Measurements from ENCODE around the gene KIAA0753. TPM values are rescaled to one million over a fixed set of nuclear protein-coding genes. Genes with fewer than 3 reads are reported as not detected.
A peak's percentile ranks its signal among the peaks of the same experiment; 100 is the strongest.

KIAA0753 gene
- total and polyA plus RNA-seq, 9 donors = 12.1 to 32.3 (median 19.2) TPM

- no peak overlapping the region for H3K27ac ChIP-seq
These were observed 108.0 kb downstream of the KIAA0753 start for GRCh38 chr17:6532441-6532885.

GRCh38 chr17:6531575-6531974 lies 108.9 kb downstream of the KIAA0753 start:
- H3K9me3 ChIP-seq = no peaks in the 10 kb centered on the region
- peaks cover 1% of the 10 kb centered on the region for H3K4me1 ChIP-seq (ENCODE audit: insufficient read depth)
- no peaks in the 10 kb centered on the region for H3K27me3 ChIP-seq
- H3K36me3 ChIP-seq = no peaks in the 10 kb centered on the region
- intact Hi-C loops (cut with DNase I) = no loop called here
- H3K4me3 ChIP-seq = no peak overlapping the region
- H3K27ac ChIP-seq = no peak overlapping the region
- 82 to 95% (median 90%) methylated on average over 7 of the region's 7 CpGs for WGBS, 3 donors
- TF ChIP-seq EP300 (IDR thresholded peaks at IDR 0.05) (no peak), CTCF (IDR thresholded peaks at IDR 0.05) (no peak), POLR2A (IDR thresholded peaks at IDR 0.05) (no peak)
- DNase-seq = no peak

More at GRCh38 chr17:6532441-6532885, 108.0 kb downstream of the KIAA0753 start:
- TF ChIP-seq EP300 (IDR thresholded peaks at IDR 0.05) = no peak
- no peak for TF ChIP-seq POLR2A (IDR thresholded peaks at IDR 0.05)
- no peak for TF ChIP-seq CTCF (IDR thresholded peaks at IDR 0.05)
- no peaks in the 10 kb centered on the region for H3K36me3 ChIP-seq
- no peak overlapping the region for H3K4me3 ChIP-seq
- intact Hi-C loops (cut with DNase I) = no loop called here
- no peak for DNase-seq
- H3K9me3 ChIP-seq = no peaks in the 10 kb centered on the region
- WGBS, 3 donors = 71 to 93% (median 85%) methylated on average over 5 of the region's 5 CpGs
- peaks cover 1% of the 10 kb centered on the region for H3K4me1 ChIP-seq (ENCODE audit: insufficient read depth)
- no peaks in the 10 kb centered on the region for H3K27me3 ChIP-seq

GRCh38 chr17:6530324-6530920 lies 110.1 kb downstream of the KIAA0753 start:
- Histone ChIP-seq H3K4me1 (ENCODE audit: insufficient read depth) (peaks cover 1% of the 10 kb centered on the region), H3K27me3 (no peaks in the 10 kb centered on the region), H3K36me3 (no peaks in the 10 kb centered on the region), H3K4me3 (no peak overlapping the region), H3K27ac (no peak overlapping the region), H3K9me3 (no peaks in the 10 kb centered on the region)
- TF ChIP-seq POLR2A (IDR thresholded peaks at IDR 0.05) (no peak), CTCF (IDR thresholded peaks at IDR 0.05) (no peak), EP300 (IDR thresholded peaks at IDR 0.05) (no peak)
- no peak for DNase-seq
- WGBS, 3 donors = 88 to 95% (median 94%) methylated on average over 5 of the region's 5 CpGs
- intact Hi-C loops (cut with DNase I) = no loop called here

GRCh38 chr17:6528557-6528956 lies 112.0 kb downstream of the KIAA0753 start:
- Histone ChIP-seq H3K27me3 (no peaks in the 10 kb centered on the region), H3K27ac (no peak overlapping the region), H3K4me1 (ENCODE audit: insufficient read depth) (no peaks in the 10 kb centered on the region), H3K36me3 (no peaks in the 10 kb centered on the region), H3K9me3 (no peaks in the 10 kb centered on the region), H3K4me3 (no peak overlapping the region)
- intact Hi-C loops (cut with DNase I) = no loop called here
- DNase-seq = no peak
- TF ChIP-seq EP300 (IDR thresholded peaks at IDR 0.05) (no peak), POLR2A (IDR thresholded peaks at IDR 0.05) (no peak), CTCF (IDR thresholded peaks at IDR 0.05) (no peak)
- 52 to 53% (median 53%) methylated on average over 3 of the region's 3 CpGs for WGBS, 3 donors

Small RNAs within 50 kb of the gene (microRNA-seq; reads per million reads assigned to microRNA genes)
- 0 reads per million in 3 donors for gene MIR4520-1
- 0 reads per million in 3 donors for gene MIR4520-2

Small RNAs within 50 kb of the gene (small RNA-seq; reads per million reads assigned to genes)
- gene MIR4520-1 = not detected
- 1.3 reads per million, percentile 63 among the genes with 10 or more reads in this experiment for gene RNA5SP435

Other genes starting within 250 kb of the KIAA0753 start
- not detected for gene AIPL1, start 205.6 kb downstream of the KIAA0753 start, total RNA-seq
- not detected for gene AIPL1, start 205.6 kb downstream of the KIAA0753 start, polyA plus RNA-seq
- gene PIMREG, start 196.3 kb downstream of the KIAA0753 start, total RNA-seq = 1 to 10 TPM in 1 of 7 donors, under 1 TPM in 5, not detected in 1; 0.20 to 4.7 (median 0.73) TPM
- gene PIMREG, start 196.3 kb downstream of the KIAA0753 start, polyA plus RNA-seq = under 1 TPM; 0.58 to 0.78 TPM
- gene PITPNM3, start 84.2 kb downstream of the KIAA0753 start, total RNA-seq = 10 to 100 TPM; 10.0 to 68.7 (median 30.3) TPM
- 10 to 100 TPM; 10.3 to 12.8 TPM for gene PITPNM3, start 84.2 kb downstream of the KIAA0753 start, polyA plus RNA-seq
- 100 to 1,000 TPM in 2 of 7 donors, 10 to 100 TPM in 5; 19.0 to 104 (median 36.1) TPM for gene TXNDC17, start 349 bp upstream of the KIAA0753 start, total RNA-seq
- gene TXNDC17, start 349 bp upstream of the KIAA0753 start, polyA plus RNA-seq = 10 to 100 TPM; 44.9 to 61.9 TPM
- gene MED31, start 10.9 kb upstream of the KIAA0753 start, total RNA-seq = 10 to 100 TPM; 15.0 to 21.9 (median 19.0) TPM
- gene MED31, start 10.9 kb upstream of the KIAA0753 start, polyA plus RNA-seq = 10 to 100 TPM; 15.2 to 17.1 TPM
- gene C17orf100, start 11.1 kb upstream of the KIAA0753 start, total RNA-seq = 1 to 10 TPM in 6 of 7 donors, under 1 TPM in 1; 0.81 to 2.1 (median 1.6) TPM
- gene C17orf100, start 11.1 kb upstream of the KIAA0753 start, polyA plus RNA-seq = 1 to 10 TPM; 1.2 to 2.0 TPM
- 1 to 10 TPM in 5 of 7 donors, under 1 TPM in 2; 0.57 to 2.6 (median 1.5) TPM for gene SLC13A5, start 72.7 kb upstream of the KIAA0753 start, total RNA-seq
- under 1 TPM; 0.45 to 0.94 TPM for gene SLC13A5, start 72.7 kb upstream of the KIAA0753 start, polyA plus RNA-seq
- 100 to 1,000 TPM in 2 of 7 donors, 10 to 100 TPM in 5; 33.3 to 111 (median 64.8) TPM for gene XAF1, start 115.3 kb upstream of the KIAA0753 start, total RNA-seq
- 100 to 1,000 TPM in 1 of 2 donors, 10 to 100 TPM in 1; 81.4 to 105 TPM for gene XAF1, start 115.3 kb upstream of the KIAA0753 start, polyA plus RNA-seq
- 1 to 10 TPM in 3 of 7 donors, under 1 TPM in 4; 0.11 to 2.4 (median 0.81) TPM for gene FBXO39, start 135.5 kb upstream of the KIAA0753 start, total RNA-seq
- gene FBXO39, start 135.5 kb upstream of the KIAA0753 start, polyA plus RNA-seq = 1 to 10 TPM in 1 of 2 donors, under 1 TPM in 1; 0.88 to 1.2 TPM
- gene TEKT1, start 191.0 kb upstream of the KIAA0753 start, total RNA-seq = 10 to 100 TPM in 1 of 7 donors, 1 to 10 TPM in 2, under 1 TPM in 2, not detected in 2; 0.94 to 19.3 (median 2.1) TPM
- gene TEKT1, start 191.0 kb upstream of the KIAA0753 start, polyA plus RNA-seq = under 1 TPM in 1 of 2 donors, not detected in 1; 0.06 TPM